NCI-H1417 (cell line): ENCODE results near the gene SLC25A34.

Source experiments
- DNase-seq, 3 experiments: peaks; one replicate each; lab custom pipeline; 2025; lab: John Stamatoyannopoulos, UW

Gene SLC25A34

GRCh38 chr1:15775706-15776105, 39.6 kb downstream of the SLC25A34 start:
- no peak for DNase-seq

GRCh38 chr1:15777909-15778707, 42.0 kb downstream of the SLC25A34 start:
- no peak for DNase-seq

DNA sequence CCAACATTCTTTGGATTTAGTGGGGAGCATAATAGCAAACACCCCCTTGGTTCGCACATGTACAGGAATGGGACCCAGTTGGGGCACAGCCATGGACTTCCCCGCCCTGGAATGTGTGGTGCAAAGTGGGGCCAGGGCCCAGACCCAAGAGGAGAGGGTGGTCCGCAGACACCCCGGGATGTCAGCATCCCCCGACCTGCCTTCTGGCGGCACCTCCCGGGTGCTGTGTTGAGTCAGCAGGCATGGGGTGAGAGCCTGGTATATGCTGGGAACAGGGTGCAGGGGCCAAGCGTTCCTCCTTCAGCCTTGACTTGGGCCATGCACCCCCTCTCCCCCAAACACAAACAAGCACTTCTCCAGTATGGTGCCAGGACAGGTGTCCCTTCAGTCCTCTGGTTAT, 49.6 kb downstream of the SLC25A34 start:
- DNase-seq, result no peak

- no peak for DNase-seq
Observed at GRCh38 chr1:15786581-15786980, 50.5 kb downstream of the SLC25A34 start.

DNA sequence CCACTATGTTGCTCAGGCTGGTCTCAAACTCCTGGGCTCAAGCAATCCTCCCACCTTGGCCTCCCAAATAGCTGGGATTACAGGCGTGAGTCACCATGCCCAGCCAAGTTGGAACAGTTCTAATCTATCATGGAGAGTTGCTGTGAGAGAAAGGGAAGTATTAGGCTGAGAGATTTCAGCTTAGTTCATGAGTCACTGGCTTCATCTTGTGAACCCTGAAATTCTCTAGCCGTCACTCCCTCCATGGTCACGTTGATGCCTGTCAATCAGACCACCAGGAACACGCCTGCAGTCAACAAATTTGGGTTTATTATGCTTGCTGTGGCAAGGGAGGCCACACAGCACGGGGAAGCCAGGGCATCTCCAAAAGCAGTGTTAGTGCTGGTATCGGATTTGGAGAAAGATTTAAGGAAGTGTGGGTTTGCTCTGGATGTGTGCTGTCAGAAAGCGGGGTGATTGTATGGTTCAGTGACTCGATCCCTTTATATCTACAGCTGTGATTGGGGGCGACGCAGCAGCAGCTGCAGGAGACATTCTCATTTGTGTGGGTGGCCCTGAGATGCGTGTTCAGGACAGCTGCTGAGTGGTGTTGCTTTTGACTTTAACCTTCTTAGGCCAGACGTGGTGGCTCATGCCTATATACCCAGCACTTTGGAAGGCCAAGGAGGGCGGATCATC, 52.7 kb downstream of the SLC25A34 start:
- DNase-seq, result no peak
